Smooth muscle cell (in vitro differentiated cells): Measurements from ENCODE around the gene PSMA3. TPM values are rescaled to one million over a fixed set of nuclear protein-coding genes. Genes with fewer than 3 reads are reported as not detected.
A peak's percentile ranks its signal among the peaks of the same experiment; 100 is the strongest.

Source experiments
- DNase-seq: peaks from one replicate; lab custom pipeline; 2025; ENCODE audit not compliant: unreplicated experiment; lab: John Stamatoyannopoulos, UW
- H2AFZ ChIP-seq: fragments of 200-600 bp; sonication (generic); 2 replicates; pipeline ENCODE4 v1.6.0; 2016; ENCODE audit warnings: antibody characterized with exemption, low read depth, mild to moderate bottlenecking
- H3F3A ChIP-seq: fragments of 200-600 bp; sonication (generic); 2 replicates; pipeline ENCODE4 v1.6.0; 2017; ENCODE audit warnings: antibody characterized with exemption, low read depth
- H3K27ac ChIP-seq: fragments of 200-600 bp; sonication (generic); 2 replicates; pipeline ENCODE4 v1.5.1; 2016; ENCODE audit warnings: low read depth, mild to moderate bottlenecking
- H3K27me3 ChIP-seq: fragments of 200-600 bp; sonication (generic); 2 replicates; pipeline ENCODE4 v1.6.1; 2016; ENCODE audit warnings: low read depth, mild to moderate bottlenecking
- H3K36me3 ChIP-seq: fragments of 200-600 bp; sonication (generic); 2 replicates; pipeline ENCODE4 v1.5.1; 2016; ENCODE audit warnings: low read depth
- H3K4me1 ChIP-seq: fragments of 200-600 bp; sonication (generic); 2 replicates; pipeline ENCODE4 v1.5.1; 2016; ENCODE audit warnings: low read depth
- H3K4me2 ChIP-seq: fragments of 200-600 bp; sonication (generic); 2 replicates; pipeline ENCODE4 v1.6.0; 2016; ENCODE audit warnings: mild to moderate bottlenecking
- H3K4me3 ChIP-seq: fragments of 200-600 bp; sonication (generic); 2 replicates; pipeline ENCODE4 v1.5.1; 2016; ENCODE audit warnings: mild to moderate bottlenecking
- H3K79me2 ChIP-seq: fragments of 200-600 bp; sonication (generic); 2 replicates; pipeline ENCODE4 v1.6.0; 2016; ENCODE audit warnings: low read depth, mild to moderate bottlenecking
- H3K9ac ChIP-seq: fragments of 200-600 bp; sonication (generic); 2 replicates; pipeline ENCODE4 v1.6.0; 2016; ENCODE audit warnings: low read depth
- H3K9me3 ChIP-seq: fragments of 200-600 bp; sonication (generic); replicated peaks from 2 replicates; pipeline ENCODE4 v1.5.1; 2016; ENCODE audit warnings: low read depth
- H4K20me1 ChIP-seq: fragments of 200-600 bp; sonication (generic); 2 replicates; pipeline ENCODE4 v1.6.0; 2016; ENCODE audit warnings: low read depth
- CTCF ChIP-seq: fragments of 200-600 bp; sonication (generic); IDR thresholded peaks from 2 replicates; pipeline ENCODE4 v1.5.1; 2017; ENCODE audit warnings: borderline replicate concordance, mild to moderate bottlenecking, antibody characterized with exemption; ENCODE audit not compliant: insufficient read depth, poor library complexity, severe bottlenecking
- WGBS: methylation state at CpG from one replicate; pipeline ENCODE4 v1.1.7; 2016; ENCODE audit warnings: low lambda C conversion rate; 5-methylcytosine and 5-hydroxymethylcytosine counted together
- polyA plus RNA-seq: library from polyadenylated mRNA; unstranded; fragments of >200 nt; fragmentation: Nextera tagmentation; extraction: Ambion mirVana; gene quantifications from 2 replicates; pipeline ENCODE4 v1.2.1, GENCODE V29; 2016
- total RNA-seq: library from RNA; depleted of rRNA; stranded (reverse); fragments of >200 nt; gene quantifications from 2 replicates; pipeline ENCODE4 v1.2.3, GENCODE V29; 2014

The PSMA3 gene
- total and polyA plus RNA-seq, 2 experiments from 2014 or later: 133 to 189 TPM

- Histone ChIP-seq H3K4me1 (peaks cover 9% of the 10 kb centered on the region), H3K79me2 (peaks cover 84% of the 10 kb centered on the region), H3K27me3 (no peaks in the 10 kb centered on the region), H2AFZ (no peak overlapping the region), H3K27ac (peak overlapping the region; percentile 98), H3F3A (no peaks in the 10 kb centered on the region), H3K36me3 (peaks cover 10% of the 10 kb centered on the region), H3K9me3 (no peaks in the 10 kb centered on the region), H3K4me2 (peak overlapping the region; percentile 88), H3K9ac (peak overlapping the region; percentile 94), H4K20me1 (peaks cover 59% of the 10 kb centered on the region), H3K4me3 (peak overlapping the region; percentile 84)
- 4% methylated on average over 3 of the region's 3 CpGs for WGBS
- no peak for TF ChIP-seq CTCF
- no peak for DNase-seq
These were observed 52.1 kb downstream of the PSMA3 start for GRCh38 chr14:58296726-58297125.

GRCh38 chr14:58297412-58297761, 52.7 kb downstream of the PSMA3 start:
- peaks cover 10% of the 10 kb centered on the region for H3K36me3 ChIP-seq
- DNase-seq: no peak
- H3K79me2 ChIP-seq: peaks cover 81% of the 10 kb centered on the region
- H3K9ac ChIP-seq: peak overlapping the region; percentile 94
- no peaks in the 10 kb centered on the region for H3F3A ChIP-seq
- no peak for TF ChIP-seq CTCF
- H2AFZ ChIP-seq: no peak overlapping the region
- under 1% methylated on average over 10 of the region's 10 CpGs for WGBS
- H3K4me3 ChIP-seq: peak overlapping the region; percentile 84
- peaks cover 9% of the 10 kb centered on the region for H3K4me1 ChIP-seq
- H3K27ac ChIP-seq: peak overlapping the region; percentile 98
- H3K9me3 ChIP-seq: no peaks in the 10 kb centered on the region
- H3K27me3 ChIP-seq: no peaks in the 10 kb centered on the region
- H3K4me2 ChIP-seq: peak overlapping the region; percentile 88
- H4K20me1 ChIP-seq: peaks cover 52% of the 10 kb centered on the region

GRCh38 chr14:58297762-58298476, 53.3 kb downstream of the PSMA3 start:
- H3K9me3 ChIP-seq: no peaks in the 10 kb centered on the region
- WGBS: under 1% methylated on average over 37 of the region's 40 CpGs
- no peaks in the 10 kb centered on the region for H3F3A ChIP-seq
- H3K4me3 ChIP-seq: peak overlapping the region; percentile 98
- H3K79me2 ChIP-seq: peaks cover 81% of the 10 kb centered on the region
- H3K27me3 ChIP-seq: no peaks in the 10 kb centered on the region
- peak overlapping the region; percentile 83 for H2AFZ ChIP-seq
- H3K9ac ChIP-seq: peak overlapping the region; percentile 94
- H3K4me1 ChIP-seq: peaks cover 9% of the 10 kb centered on the region
- peak; percentile 98 for DNase-seq
- no peak for TF ChIP-seq CTCF
- peaks cover 10% of the 10 kb centered on the region for H3K36me3 ChIP-seq
- H3K4me2 ChIP-seq: peak overlapping the region; percentile 91
- H4K20me1 ChIP-seq: peaks cover 47% of the 10 kb centered on the region
- H3K27ac ChIP-seq: peak overlapping the region; percentile 98
